Fibroblast of lung (primary cell): ENCODE data around the gene ROBO1.

Source experiments
- CTCF ChIP-seq, 2 donors: IDR thresholded peaks in 1 of 2; conservative IDR thresholded peaks in 1 of 2; 1 replicate in 1 of 2; 2 replicates in 1 of 2; pipeline ENCODE4 v1.5.1; 2011 to 2012; ENCODE audit warnings: low read length in 2 of 2, control low read depth in 1 of 2, inconsistent platforms in 1 of 2, low read depth in 1 of 2, mild to moderate bottlenecking in 1 of 2
- EZH2 ChIP-seq: IDR thresholded peaks from 2 replicates; pipeline ENCODE4 v1.5.1; 2012; ENCODE audit warnings: low read length, control low read depth, mild to moderate bottlenecking; ENCODE audit errors: missing control alignments

GRCh38 chr3:79414035-79414434, 353.8 kb downstream of the ROBO1 start:
- no peak for TF ChIP-seq CTCF (conservative IDR thresholded peaks at IDR 0.05 in 1 of 2, IDR thresholded peaks at IDR 0.05 in 1 of 2; ENCODE audit: low read depth in 1 of 2, low read length in 2 of 2)
- TF ChIP-seq EZH2, result no peak
